ENCODE results near the gene MAP7. TPM values are rescaled to one million over a fixed set of nuclear protein-coding genes. Genes with fewer than 3 reads are reported as not detected.

Gene MAP7
- total RNA-seq, 1 experiment from 2014 or later: 33.7 TPM

DNA sequence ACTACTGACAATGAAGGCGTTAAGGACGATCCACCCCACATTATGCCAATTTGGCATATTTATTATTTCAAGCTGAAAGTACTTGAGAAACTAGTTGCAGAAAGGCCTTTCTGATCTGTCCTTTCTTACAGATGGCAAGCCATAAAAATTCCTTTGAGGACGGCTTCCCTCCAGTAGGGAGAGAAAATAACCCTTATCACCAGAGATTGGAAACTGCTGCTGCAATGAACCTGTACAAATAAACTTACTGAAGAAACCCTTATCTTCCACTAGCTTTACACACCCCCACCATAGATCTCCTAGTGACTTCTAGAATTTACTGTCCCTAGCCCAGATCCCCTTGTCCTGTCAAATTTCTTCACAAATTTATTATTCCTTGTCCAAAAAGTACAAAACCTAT, 105.2 kb downstream of the MAP7 start:
- no peak overlapping the region for H3K4me2 ChIP-seq
- CTCF ChIA-PET: no interaction called here
- intact Hi-C loops (cut with micrococcal nuclease; ENCODE audit: unreplicated experiment): no loop called here

DNA sequence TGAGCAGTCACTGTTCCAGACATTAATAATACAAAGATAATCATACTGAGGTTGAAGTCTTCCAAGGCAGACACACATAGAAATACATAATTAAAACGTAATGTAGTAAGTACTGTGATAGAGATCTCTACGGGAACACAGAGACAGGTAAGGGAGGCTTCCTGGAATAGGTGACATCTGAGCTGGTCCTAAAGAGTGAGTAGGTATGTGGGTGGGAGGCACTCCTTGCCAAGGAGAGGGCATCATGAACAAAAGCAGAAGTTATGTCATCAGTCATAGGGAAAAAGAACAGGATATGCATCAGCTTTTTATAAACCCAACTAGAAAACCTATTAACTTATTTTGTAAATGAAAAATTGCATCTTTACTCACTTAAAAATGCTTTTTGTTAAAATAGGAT, 110.0 kb downstream of the MAP7 start:
- ChIA-PET CTCF (interaction anchor here (0.7 kb wide), 1 partner anchor 180 kb away, joined by 5 read pairs; no protein-coding TSS in a partner anchor), POLR2A (ENCODE audit: unreplicated experiment) (no interaction called here)
- peaks cover 4% of the 10 kb centered on the region; the same call in 1 of the 2 replicates for H4K20me1 ChIP-seq (ENCODE audit: insufficient read depth)
- no peak overlapping the region for H2AFZ ChIP-seq
- no peak for DNase-seq
- H3K4me3 ChIP-seq: no peak overlapping the region
- TF ChIP-seq, protein P1, sequence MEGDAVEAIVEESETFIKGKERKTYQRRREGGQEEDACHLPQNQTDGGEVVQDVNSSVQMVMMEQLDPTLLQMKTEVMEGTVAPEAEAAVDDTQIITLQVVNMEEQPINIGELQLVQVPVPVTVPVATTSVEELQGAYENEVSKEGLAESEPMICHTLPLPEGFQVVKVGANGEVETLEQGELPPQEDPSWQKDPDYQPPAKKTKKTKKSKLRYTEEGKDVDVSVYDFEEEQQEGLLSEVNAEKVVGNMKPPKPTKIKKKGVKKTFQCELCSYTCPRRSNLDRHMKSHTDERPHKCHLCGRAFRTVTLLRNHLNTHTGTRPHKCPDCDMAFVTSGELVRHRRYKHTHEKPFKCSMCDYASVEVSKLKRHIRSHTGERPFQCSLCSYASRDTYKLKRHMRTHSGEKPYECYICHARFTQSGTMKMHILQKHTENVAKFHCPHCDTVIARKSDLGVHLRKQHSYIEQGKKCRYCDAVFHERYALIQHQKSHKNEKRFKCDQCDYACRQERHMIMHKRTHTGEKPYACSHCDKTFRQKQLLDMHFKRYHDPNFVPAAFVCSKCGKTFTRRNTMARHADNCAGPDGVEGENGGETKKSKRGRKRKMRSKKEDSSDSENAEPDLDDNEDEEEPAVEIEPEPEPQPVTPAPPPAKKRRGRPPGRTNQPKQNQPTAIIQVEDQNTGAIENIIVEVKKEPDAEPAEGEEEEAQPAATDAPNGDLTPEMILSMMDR (conservative IDR thresholded peaks at IDR 0.05): no peak
- no peak for TF ChIP-seq EZH2 (IDR thresholded peaks at IDR 0.05; ENCODE audit: low read depth)
- no peaks in the 10 kb centered on the region for H3K9me2 ChIP-seq (ENCODE audit: insufficient read depth)
- BruUV-seq (replicated peaks): no TSS peak
- H3K36me3 ChIP-seq (ENCODE audit: low read depth): no peaks in the 10 kb centered on the region
- H3F3A ChIP-seq (ENCODE audit: insufficient read depth, low read depth): no peaks in the 10 kb centered on the region
- no peak overlapping the region for H3K4me2 ChIP-seq
- H3K9me3 ChIP-seq (ENCODE audit: insufficient read depth, low read depth): no peaks in the 10 kb centered on the region
- H3K4me1 ChIP-seq (replicated peaks; ENCODE audit: insufficient read depth): no peaks in the 10 kb centered on the region
- H3K27ac ChIP-seq: no peak overlapping the region
- intact Hi-C loops (cut with micrococcal nuclease; ENCODE audit: unreplicated experiment): no loop called here
- peaks cover 3% of the 10 kb centered on the region; the same call in 1 of the 2 replicates for H3K79me2 ChIP-seq (ENCODE audit: low read depth)
- H3K27me3 ChIP-seq (ENCODE audit: insufficient read depth, low read depth): no peaks in the 10 kb centered on the region

More for the DNA sequence above, 105.2 kb downstream of the MAP7 start:
- POLR2A ChIA-PET (ENCODE audit: unreplicated experiment): no interaction called here
- Histone ChIP-seq H3F3A (ENCODE audit: insufficient read depth, low read depth) (no peaks in the 10 kb centered on the region), H2AFZ (no peak overlapping the region), H3K36me3 (ENCODE audit: low read depth) (no peaks in the 10 kb centered on the region), H3K4me1 (replicated peaks; ENCODE audit: insufficient read depth) (no peaks in the 10 kb centered on the region), H3K9me2 (ENCODE audit: insufficient read depth) (no peaks in the 10 kb centered on the region), H3K79me2 (ENCODE audit: low read depth) (peaks cover 3% of the 10 kb centered on the region; the same call in 1 of the 2 replicates), H4K20me1 (ENCODE audit: insufficient read depth) (0 out of 2 replicates have a peak, but pooled peaks cover 6% of the 10 kb centered on the region), H3K9me3 (ENCODE audit: insufficient read depth, low read depth) (no peaks in the 10 kb centered on the region), H3K27me3 (ENCODE audit: insufficient read depth, low read depth) (no peaks in the 10 kb centered on the region), H3K4me3 (no peak overlapping the region), H3K27ac (no peak overlapping the region)
- TF ChIP-seq, protein P1 (conservative IDR thresholded peaks at IDR 0.05): no peak
- TF ChIP-seq EZH2 (IDR thresholded peaks at IDR 0.05; ENCODE audit: low read depth): no peak
- BruUV-seq (replicated peaks): no TSS peak
- DNase-seq: no peak

DNA sequence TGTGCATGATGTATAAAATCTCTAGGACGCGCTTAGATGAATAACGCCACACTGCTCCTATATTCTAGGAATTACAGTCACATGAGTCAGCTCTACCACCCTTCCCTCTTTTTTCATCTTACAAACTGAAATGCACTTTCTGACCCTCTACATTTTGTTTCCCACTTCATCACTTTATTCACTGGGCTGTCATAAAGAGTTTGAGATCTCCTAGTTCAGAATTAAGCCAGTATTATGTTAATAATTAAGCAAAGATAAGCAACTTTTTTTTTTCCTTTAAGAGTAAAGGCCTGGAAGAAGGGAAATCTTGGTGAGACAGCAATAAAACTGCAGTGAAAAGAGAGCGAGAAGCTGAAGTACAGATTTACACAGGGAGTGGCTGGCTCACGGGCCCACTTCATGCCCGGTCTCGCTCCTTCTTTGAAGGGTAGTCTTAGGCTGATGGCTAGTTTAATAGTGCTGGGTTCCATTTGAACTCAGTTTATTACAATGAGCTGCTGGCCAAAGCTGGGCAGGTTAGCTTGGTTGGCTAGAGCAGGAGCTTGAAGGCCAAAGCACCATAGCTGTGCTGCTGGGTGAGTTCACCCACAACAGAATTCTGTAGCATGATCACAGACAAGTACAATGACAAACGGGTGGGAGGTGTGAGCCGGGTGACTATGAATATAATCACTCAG, 110.6 kb downstream of the MAP7 start:
- no peak overlapping the region for H2AFZ ChIP-seq
- H3K4me2 ChIP-seq: no peak overlapping the region
- intact Hi-C loops (cut with micrococcal nuclease; ENCODE audit: unreplicated experiment): no loop called here
- no peak overlapping the region for H3K27ac ChIP-seq
- H3K4me1 ChIP-seq (replicated peaks; ENCODE audit: insufficient read depth): no peaks in the 10 kb centered on the region
- no peaks in the 10 kb centered on the region for H3K9me2 ChIP-seq (ENCODE audit: insufficient read depth)
- H3K27me3 ChIP-seq (ENCODE audit: insufficient read depth, low read depth): no peaks in the 10 kb centered on the region
- POLR2A ChIA-PET (ENCODE audit: unreplicated experiment): no interaction called here
- no peaks in the 10 kb centered on the region for H3K9me3 ChIP-seq (ENCODE audit: insufficient read depth, low read depth)
- no peaks in the 10 kb centered on the region for H3K36me3 ChIP-seq (ENCODE audit: low read depth)
- CTCF ChIA-PET: interaction anchor here (0.7 kb wide), 1 partner anchor 180 kb away, joined by 5 read pairs; no protein-coding TSS in a partner anchor
- H3F3A ChIP-seq (ENCODE audit: insufficient read depth, low read depth): no peaks in the 10 kb centered on the region
- H3K79me2 ChIP-seq (ENCODE audit: low read depth): peaks cover 3% of the 10 kb centered on the region; the same call in 1 of the 2 replicates
- no peak overlapping the region for H3K4me3 ChIP-seq
- H4K20me1 ChIP-seq (ENCODE audit: insufficient read depth): peaks cover 3% of the 10 kb centered on the region; the same call in 1 of the 2 replicates
- no TSS peak for BruUV-seq (replicated peaks)
- TF ChIP-seq, protein P1 (conservative IDR thresholded peaks at IDR 0.05): no peak
- TF ChIP-seq EZH2 (IDR thresholded peaks at IDR 0.05; ENCODE audit: low read depth): no peak
- DNase-seq: no peak

All from PC-9 (cell line).